ENCODE data around the gene HTR2A.

Gene HTR2A

DNA sequence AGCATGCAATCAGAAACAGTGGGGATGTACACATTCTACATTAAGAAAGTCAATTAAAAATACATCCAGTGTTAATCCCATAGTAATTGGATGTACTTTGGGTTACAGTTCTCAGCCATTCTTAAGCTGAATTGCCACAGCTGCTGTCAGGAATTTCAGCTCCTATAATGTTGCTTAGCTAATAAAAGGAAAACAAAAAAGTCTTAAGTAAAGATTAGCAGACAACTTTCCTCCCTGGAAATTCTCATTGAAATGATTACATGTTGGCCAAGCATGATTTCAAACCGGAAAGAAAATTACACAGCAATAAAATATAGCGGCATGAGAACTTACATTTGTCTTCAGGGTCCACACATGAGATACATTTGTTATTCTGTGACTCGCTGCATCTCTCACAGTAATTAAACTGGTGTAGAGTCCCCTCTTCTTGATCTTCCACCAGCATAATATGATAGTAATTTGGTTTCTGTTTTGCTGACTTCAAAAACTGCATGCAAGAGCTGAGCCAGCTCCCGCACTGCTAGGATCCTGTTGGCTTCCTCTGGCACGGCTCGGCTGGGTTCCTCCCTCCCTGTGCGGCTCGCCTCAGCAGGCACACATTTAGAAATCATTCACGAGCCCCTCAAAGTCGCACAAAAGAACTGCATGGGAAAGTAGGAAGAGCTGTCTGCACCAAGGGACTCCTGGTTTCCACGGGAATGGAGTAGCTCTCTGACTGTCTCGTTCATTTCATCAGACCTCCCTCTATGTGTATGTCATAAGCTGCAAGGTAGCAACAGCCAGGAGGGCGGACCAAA, at the start of gene HTR2A:
HTR2A (minus strand) TSS at position 713 of the 797 bp plus-strand sequence. CDS start 1,147 bp downstream, outside the sequence.
- peak; percentile 94 for DNase-seq

- DNase-seq: no peak
Measured at GRCh38 chr13:46936525-46936924, 39.7 kb upstream of the HTR2A start.

DNA sequence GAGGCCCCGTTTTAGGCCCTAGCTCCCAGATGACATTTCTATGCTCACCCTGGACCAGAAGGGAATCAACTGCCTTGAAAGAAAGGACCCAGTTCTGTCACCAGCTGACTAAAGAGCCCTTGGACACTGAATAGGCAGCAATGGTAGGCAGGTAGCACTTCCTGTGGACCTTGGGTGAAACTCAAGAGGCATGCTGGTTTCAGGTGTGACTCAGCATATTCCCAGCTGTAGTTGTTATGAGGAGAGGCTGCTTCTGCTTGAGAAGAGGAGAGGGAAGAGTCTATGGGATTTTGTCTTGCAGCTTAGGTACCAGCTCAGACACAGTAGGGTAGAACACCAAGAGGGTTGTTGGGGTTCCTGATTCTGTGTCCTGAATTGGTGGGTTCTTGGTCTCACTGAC, 37.9 kb upstream of the HTR2A start:
- DNase-seq: no peak

DNA sequence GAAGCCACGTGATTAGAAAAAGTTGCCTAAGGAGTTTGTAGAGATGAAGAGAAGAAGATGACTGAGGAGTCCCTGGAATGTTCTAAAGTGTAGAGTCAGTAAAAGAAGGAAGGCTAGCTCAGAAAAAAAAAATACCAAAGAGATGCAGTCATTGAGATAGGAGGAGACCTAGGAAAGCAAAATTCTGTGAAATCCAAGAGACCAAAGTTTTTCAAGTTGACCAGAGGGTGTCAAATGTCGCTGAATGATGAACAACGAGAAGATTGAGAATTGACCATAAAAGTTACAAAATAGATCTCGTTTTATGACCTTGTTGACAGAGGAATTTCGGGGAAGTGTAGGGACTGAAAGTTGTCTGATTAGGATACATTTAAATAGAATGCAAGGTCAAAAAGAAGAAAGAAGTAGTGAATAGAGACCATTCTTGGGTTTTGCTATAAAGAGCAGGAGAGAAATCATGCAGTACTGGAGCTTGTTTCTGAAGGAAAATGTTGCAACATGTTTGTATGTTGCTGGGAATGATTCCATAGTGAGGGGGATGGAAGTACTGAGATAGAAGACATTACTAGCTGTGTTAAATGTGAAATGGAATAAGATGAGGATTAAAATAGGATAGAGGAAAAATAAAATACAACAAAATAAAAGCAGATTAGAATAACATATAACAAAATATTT, 30.2 kb upstream of the HTR2A start:
- DNase-seq: no peak

GRCh38 chr13:46925486-46925885, 28.6 kb upstream of the HTR2A start:
- no peak for DNase-seq

- no peak for DNase-seq
Measured at GRCh38 chr13:46914341-46914740, 17.5 kb upstream of the HTR2A start.

- DNase-seq: no peak
Measured at GRCh38 chr13:46913757-46914156, 16.9 kb upstream of the HTR2A start.

- no peak for DNase-seq
Measured at GRCh38 chr13:46909042-46909441, 12.2 kb upstream of the HTR2A start.

GRCh38 chr13:46908501-46908900, 11.6 kb upstream of the HTR2A start:
- peak; percentile 12 for DNase-seq

- no peak for DNase-seq
Measured at GRCh38 chr13:46906405-46906804, 9.6 kb upstream of the HTR2A start.

DNA sequence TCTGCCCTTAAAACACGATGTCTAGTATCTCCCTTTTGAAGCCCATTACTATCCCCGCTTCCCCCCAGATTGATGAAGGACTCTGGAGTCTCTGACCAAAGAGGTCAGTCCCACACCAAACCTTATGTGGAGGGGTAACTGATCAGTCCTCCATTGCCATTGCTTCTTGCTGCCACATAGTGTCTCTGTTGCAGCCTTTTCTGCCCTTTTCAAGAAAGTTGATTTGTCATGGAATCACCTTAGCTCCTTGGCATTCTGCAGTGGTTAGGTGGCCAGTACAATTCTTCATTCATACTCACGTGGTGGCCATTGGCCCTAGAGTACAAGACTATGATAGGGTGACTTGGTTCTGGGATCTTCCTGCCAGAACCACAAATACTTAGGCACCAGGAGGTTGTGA, 8.4 kb upstream of the HTR2A start:
- peak; percentile 33 for DNase-seq

DNA sequence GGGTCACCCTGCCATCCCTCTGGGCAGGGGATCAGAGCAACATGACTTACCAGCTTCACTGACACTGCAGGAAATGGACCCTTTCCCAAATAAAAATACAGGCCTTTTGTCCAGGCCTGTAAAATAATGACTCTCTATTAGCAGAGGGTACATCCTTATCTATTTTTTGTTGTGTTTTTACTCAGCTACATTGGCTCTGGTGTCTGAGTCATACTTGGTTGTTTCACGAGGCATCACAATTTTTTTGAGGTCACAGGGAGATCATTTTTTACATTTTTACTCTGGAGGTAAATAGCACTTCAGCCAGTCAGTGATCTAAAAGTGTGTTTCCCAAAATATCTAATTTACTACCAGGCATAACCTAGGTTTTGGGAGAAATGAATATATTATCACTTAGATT, 6.9 kb upstream of the HTR2A start:
- DNase-seq: no peak

DNA sequence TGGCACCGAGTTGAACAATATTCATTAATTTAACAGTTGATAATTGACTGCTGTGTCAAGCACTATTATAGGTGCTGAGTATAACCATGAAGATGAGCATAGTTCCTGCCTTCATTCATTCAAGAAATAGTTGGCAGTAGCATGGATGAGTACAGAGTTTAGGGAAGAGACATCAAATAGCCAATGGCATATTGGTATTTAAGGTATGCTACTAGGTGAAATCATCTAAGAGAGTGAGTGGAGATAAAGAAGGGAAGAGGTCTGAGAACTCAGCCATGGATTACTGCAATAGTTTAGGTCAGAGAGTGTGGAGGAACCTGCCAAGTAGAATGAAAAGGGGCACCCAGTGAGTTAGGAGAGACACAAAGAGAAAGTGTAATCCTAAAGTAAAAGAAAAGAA, 4.9 kb upstream of the HTR2A start:
- no peak for DNase-seq

GRCh38 chr13:46899801-46900200, 2.9 kb upstream of the HTR2A start:
- DNase-seq: no peak

DNA sequence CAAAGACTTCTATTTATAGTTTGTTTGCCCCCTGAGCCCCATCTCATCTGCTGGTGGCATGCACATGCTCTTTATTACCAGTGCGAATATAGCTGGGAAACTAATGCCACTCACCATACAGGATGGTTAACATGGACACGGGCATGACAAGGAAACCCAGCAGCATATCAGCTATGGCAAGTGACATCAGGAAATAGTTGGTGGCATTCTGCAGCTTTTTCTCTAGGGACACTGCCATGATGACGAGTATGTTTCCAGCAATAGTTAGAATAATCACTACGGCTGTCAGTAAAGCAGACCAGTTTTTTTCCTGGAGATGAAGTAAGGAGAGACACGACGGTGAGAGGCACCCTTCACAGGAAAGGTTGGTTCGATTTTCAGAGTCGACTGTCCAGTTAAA, 1.5 kb downstream of the HTR2A start:
- DNase-seq: peak; percentile 77

DNA sequence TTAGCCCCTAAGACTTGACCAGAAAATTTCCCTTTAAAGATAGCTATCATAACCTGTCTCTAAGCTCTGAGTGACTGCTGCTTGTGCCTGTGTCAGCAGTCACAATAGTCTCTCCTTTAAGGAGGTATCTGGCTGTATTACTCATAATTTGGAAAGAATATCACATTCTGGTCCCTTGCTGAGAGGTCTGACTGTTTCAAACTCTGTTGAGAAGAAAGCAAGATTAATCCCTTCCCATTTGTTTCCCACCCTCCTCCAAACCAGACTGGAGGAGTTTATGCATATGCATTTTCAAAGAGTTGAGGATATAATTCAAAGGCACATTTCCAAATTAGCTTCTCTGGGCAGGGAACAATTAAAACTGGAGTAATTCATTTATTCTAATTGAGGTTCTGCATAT, 2.3 kb downstream of the HTR2A start:
- DNase-seq: no peak

DNA sequence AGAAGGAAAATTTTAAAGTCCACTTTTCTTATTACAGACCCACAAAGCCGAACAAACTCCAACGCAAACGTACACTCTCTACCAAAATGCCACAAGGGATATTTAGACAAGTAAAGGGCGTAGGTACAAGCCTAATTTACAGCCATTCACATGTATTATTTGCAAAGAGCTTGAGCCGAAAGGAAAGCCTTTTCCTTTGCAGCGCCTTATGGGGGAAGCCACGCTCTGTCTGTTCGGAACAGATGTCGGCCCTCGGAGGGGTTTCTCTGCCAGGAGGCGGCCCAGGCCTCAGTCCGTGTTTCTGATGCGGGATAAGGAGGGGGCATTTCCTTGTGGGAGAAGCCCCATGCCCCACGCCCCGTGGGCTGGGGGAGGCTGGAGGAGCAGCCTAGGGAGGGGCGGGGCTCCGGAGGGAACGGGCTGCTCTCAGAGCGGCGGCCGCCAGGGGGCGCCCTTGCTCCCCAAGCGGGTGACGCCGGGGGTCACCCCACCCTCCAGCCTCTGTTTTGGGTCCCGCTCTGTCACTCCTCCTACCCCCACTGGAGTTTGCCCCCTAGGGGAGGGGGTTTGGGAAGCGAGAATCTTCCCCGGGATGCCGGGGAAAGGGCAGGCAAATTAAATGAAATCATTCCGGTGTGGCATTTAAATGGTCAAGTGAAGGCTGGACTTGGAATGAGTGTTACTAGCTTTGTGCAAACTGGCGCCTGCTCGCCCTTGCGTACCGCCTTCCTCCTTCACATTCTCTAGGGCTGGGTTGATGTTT, 2.9 kb downstream of the HTR2A start:
- DNase-seq: peak; percentile 91

DNA sequence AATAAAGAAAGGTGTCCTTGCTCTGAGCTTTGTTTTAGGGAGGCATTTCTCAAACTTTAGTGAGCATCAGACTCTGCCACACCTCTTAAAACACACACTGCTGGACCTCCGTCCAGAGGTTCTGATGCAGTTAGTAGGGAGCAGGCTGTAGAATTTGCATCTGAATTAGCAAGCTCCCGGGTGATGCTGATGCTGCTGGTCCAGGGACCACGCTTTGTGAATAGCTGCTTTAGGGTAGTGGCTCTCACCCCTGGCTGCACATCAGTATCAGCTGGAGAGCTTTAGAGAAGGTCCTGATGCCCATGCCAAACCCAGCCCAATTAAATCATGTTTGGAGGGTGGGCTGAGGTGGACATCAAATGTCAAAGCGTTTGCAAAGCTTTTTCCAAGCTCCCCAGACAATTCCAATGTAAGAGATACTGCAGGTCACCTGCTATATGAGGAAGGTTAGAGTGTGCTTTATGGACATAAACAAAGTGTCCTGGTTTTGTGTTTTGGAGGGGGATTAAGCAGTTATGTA, 3.6 kb downstream of the HTR2A start:
- peak; percentile 44 for DNase-seq

- no peak for DNase-seq
Measured at GRCh38 chr13:46885018-46885417, 11.8 kb downstream of the HTR2A start.

- no peak for DNase-seq
Measured at GRCh38 chr13:46884531-46884930, 12.3 kb downstream of the HTR2A start.

GRCh38 chr13:46881621-46882020, 15.2 kb downstream of the HTR2A start:
- DNase-seq: no peak

DNA sequence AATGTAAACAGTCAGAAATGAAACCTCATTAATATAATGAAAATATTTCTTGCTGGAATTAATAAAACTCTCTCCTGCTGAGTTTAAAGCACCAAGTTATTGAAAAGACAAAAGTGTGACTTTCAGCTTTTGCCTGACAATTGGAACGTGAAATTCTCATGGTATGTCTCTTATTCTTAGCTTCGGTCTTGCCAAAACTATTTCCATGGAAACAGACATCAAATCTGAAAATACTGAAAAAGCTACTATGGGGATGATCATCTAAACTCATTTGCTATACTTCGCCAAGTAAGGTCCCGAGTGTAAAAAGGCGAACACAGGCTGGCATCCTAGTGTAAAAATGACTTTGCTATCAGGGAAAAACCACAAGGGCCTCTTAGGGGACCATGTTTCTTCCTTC, 22.8 kb downstream of the HTR2A start:
- no peak for DNase-seq

- no peak for DNase-seq
Measured at GRCh38 chr13:46871557-46871956, 25.3 kb downstream of the HTR2A start.

DNA sequence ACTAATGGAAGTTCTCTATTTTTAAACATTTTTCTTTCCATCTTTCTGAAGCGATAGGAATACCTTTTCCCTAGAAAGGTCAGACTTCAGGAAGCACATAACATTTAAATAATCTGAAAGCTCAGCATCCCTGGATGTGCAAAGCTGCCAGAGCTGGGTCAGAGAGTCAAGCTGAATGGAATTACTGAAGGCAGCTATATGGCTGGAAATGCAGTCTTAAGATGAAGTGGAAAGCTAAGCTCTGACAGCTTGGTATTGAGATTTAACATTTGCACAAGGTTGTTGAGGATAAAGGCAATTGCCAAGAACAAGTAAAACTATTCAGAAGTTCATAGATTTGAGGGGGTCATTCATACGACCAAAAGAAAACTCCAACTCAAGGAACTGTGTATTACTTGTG, 28.8 kb downstream of the HTR2A start:
- DNase-seq: peak; percentile 37
